ENCODE measurements around the gene PPFIA1. TPM values are rescaled to one million over a fixed set of nuclear protein-coding genes. Genes with fewer than 3 reads are reported as not detected.
"Not testable (repeated sequence)": the region's sequence is repeated elsewhere in the genome, so short reads cannot be mapped to it uniquely, and the experiment has no call there.

Gene PPFIA1
- total and polyA plus RNA-seq, 2 experiments from 2014 or later = 34.1 to 48.1 TPM

GRCh38 chr11:70402685-70403084, 132.2 kb downstream of the PPFIA1 start:
- DNase-seq (ENCODE audit: low read depth in 1 of 2, low spot score in 1 of 2) = no peak
- peaks cover 16% of the 10 kb centered on the region for H3K36me3 ChIP-seq
- H3K4me1 ChIP-seq (ENCODE audit: low read depth) = peaks cover 8% of the 10 kb centered on the region
- no peaks in the 10 kb centered on the region for H3K9me3 ChIP-seq (ENCODE audit: low read depth)
- no peaks in the 10 kb centered on the region for H3K27me3 ChIP-seq
- no peak overlapping the region for H3K4me3 ChIP-seq
- TF ChIP-seq CTCF (IDR thresholded peaks at IDR 0.05; ENCODE audit: low read depth, low read length) = no peak
- H3K27ac ChIP-seq = no peak overlapping the region

- TF ChIP-seq CTCF (IDR thresholded peaks at IDR 0.05; ENCODE audit: low read depth, low read length) = no peak
- Histone ChIP-seq H3K4me3 (no peak overlapping the region), H3K36me3 (peaks cover 30% of the 10 kb centered on the region), H3K9me3 (ENCODE audit: low read depth) (no peaks in the 10 kb centered on the region), H3K27me3 (no peaks in the 10 kb centered on the region), H3K27ac (no peak overlapping the region), H3K4me1 (ENCODE audit: low read depth) (peaks cover 8% of the 10 kb centered on the region)
- DNase-seq (ENCODE audit: low read depth in 1 of 2, low spot score in 1 of 2) = no peak
Observed at GRCh38 chr11:70404244-70404643, 133.8 kb downstream of the PPFIA1 start.

GRCh38 chr11:70405679-70406395, 135.3 kb downstream of the PPFIA1 start:
- DNase-seq (ENCODE audit: low read depth in 1 of 2, low spot score in 1 of 2) = no peak
- Histone ChIP-seq H3K4me1 (ENCODE audit: low read depth) (peaks cover 4% of the 10 kb centered on the region), H3K36me3 (peaks cover 45% of the 10 kb centered on the region), H3K27ac (no peak overlapping the region), H3K27me3 (no peaks in the 10 kb centered on the region), H3K4me3 (no peak overlapping the region), H3K9me3 (ENCODE audit: low read depth) (no peaks in the 10 kb centered on the region)
- TF ChIP-seq CTCF (IDR thresholded peaks at IDR 0.05; ENCODE audit: low read depth, low read length) = no peak

- no peak for TF ChIP-seq CTCF (IDR thresholded peaks at IDR 0.05; ENCODE audit: low read depth, low read length)
- no peak overlapping the region for H3K4me3 ChIP-seq
- H3K4me1 ChIP-seq (ENCODE audit: low read depth) = peaks cover 4% of the 10 kb centered on the region
- DNase-seq (ENCODE audit: low read depth in 1 of 2, low spot score in 1 of 2) = no peak
- H3K27me3 ChIP-seq = no peaks in the 10 kb centered on the region
- H3K9me3 ChIP-seq (ENCODE audit: low read depth) = no peaks in the 10 kb centered on the region
- peaks cover 52% of the 10 kb centered on the region for H3K36me3 ChIP-seq
- no peak overlapping the region for H3K27ac ChIP-seq
Observed at GRCh38 chr11:70407121-70407520, 136.6 kb downstream of the PPFIA1 start.

- no peak overlapping the region for H3K4me3 ChIP-seq
- no peaks in the 10 kb centered on the region for H3K27me3 ChIP-seq
- no peak for TF ChIP-seq CTCF (IDR thresholded peaks at IDR 0.05; ENCODE audit: low read depth, low read length)
- no peak for DNase-seq (ENCODE audit: low read depth in 1 of 2, low spot score in 1 of 2)
- H3K4me1 ChIP-seq (ENCODE audit: low read depth) = peaks cover under 1% of the 10 kb centered on the region
- H3K27ac ChIP-seq = no peak overlapping the region
- H3K9me3 ChIP-seq (ENCODE audit: low read depth) = no peaks in the 10 kb centered on the region
- H3K36me3 ChIP-seq = peaks cover 57% of the 10 kb centered on the region
Observed at GRCh38 chr11:70407814-70408213, 137.3 kb downstream of the PPFIA1 start.

GRCh38 chr11:70408326-70408725, 137.8 kb downstream of the PPFIA1 start:
- not testable (repeated sequence) for DNase-seq (ENCODE audit: low read depth in 1 of 2, low spot score in 1 of 2); H3K27ac ChIP-seq; H3K9me3 ChIP-seq (ENCODE audit: low read depth); H3K4me1 ChIP-seq (ENCODE audit: low read depth); H3K4me3 ChIP-seq; H3K27me3 ChIP-seq
- H3K36me3 ChIP-seq = peaks cover 61% of the 10 kb centered on the region
